ENCODE measurements around the gene PITX1.

Gene PITX1

DNA sequence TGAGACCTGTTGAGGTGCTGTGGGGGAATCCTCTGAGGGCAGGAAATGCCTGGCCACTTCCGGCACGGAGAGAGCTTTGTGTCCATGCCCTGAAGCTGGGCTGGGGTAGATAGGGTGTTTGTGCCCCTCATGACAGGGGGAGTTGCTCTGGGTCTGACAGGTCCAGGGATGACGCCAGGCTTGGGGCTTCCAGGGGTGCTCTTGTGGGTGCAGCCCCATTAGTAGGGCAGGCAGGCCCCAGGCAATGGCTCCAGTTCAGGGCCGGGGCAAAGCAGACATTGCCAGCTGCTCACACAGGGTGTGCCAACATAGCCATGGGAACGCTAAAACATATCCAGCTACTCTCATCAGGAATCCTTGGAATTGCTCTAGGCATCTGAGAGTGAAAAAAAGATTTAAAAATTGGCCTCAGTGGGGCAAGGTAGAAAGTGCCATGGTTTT, 21.1 kb downstream of the PITX1 start:
- Histone ChIP-seq H3K23ac (ENCODE audit: low read depth, low read length, poor library complexity) (no peak overlapping the region), H3K4me1 (ENCODE audit: control insufficient read depth in 2 of 2, insufficient read depth in 1 of 2, low read depth in 1 of 2, low read length in 2 of 2) (peaks cover 0 to 1% of the 10 kb centered on the region in 2 donors), H3K4me3 (ENCODE audit: low read length in 2 of 2) (no peak overlapping the region), H2AK5ac (ENCODE audit: low read depth, low read length) (no peak overlapping the region), H2BK12ac (ENCODE audit: low read length) (no peak overlapping the region), H2AFZ (ENCODE audit: low read length) (no peak overlapping the region), H4K91ac (ENCODE audit: low read depth, low read length, poor library complexity) (no peak overlapping the region), H3K36me3 (replicated peaks in 1 of 2; ENCODE audit: control insufficient read depth in 2 of 2, insufficient read depth in 2 of 2, low read length in 2 of 2) (no peaks in the 10 kb centered on the region), H3K18ac (ENCODE audit: low read length) (no peak overlapping the region), H3K4ac (ENCODE audit: low read length) (no peak overlapping the region), H2BK120ac (ENCODE audit: low read depth, low read length) (no peak overlapping the region), H3K9ac (ENCODE audit: low read depth, low read length, poor library complexity) (no peak overlapping the region), H3K27ac (replicated peaks; ENCODE audit: low read length) (no peak overlapping the region), H3K14ac (ENCODE audit: low read length) (peak overlapping the region; percentile 58), H3K27me3 (ENCODE audit: control insufficient read depth in 3 of 3, insufficient read depth in 3 of 3, low read depth in 1 of 3, low read length in 3 of 3) (peaks cover 0 to 14% (median 0%) of the 10 kb centered on the region in 3 experiments), H2BK5ac (ENCODE audit: low read length) (no peak overlapping the region), H2BK15ac (ENCODE audit: low read length) (no peak overlapping the region), H3K4me2 (ENCODE audit: insufficient read depth, low read length, poor library complexity, severe bottlenecking) (no peak overlapping the region), H4K8ac (ENCODE audit: low read depth, low read length) (no peak overlapping the region), H3K79me1 (ENCODE audit: low read depth, low read length) (no peaks in the 10 kb centered on the region), H3K9me3 (replicated peaks in 1 of 2; ENCODE audit: control insufficient read depth in 2 of 2, insufficient read depth in 1 of 2, low read depth in 1 of 2, low read length in 2 of 2) (no peaks in the 10 kb centered on the region)
- no peak for DNase-seq (ENCODE audit: low spot score)
- no CpG with 5 or more reads among the region's 5 CpGs for WGBS, 2 donors (ENCODE audit: extremely low coverage in 2 of 2, insufficient read length in 2 of 2, insufficient replicate concordance in 1 of 2)

GRCh38 chr5:135012033-135012588, 21.9 kb downstream of the PITX1 start:
- Histone ChIP-seq H3K14ac (ENCODE audit: low read length) (no peak overlapping the region), H2BK15ac (ENCODE audit: low read length) (no peak overlapping the region), H4K8ac (ENCODE audit: low read depth, low read length) (no peak overlapping the region), H3K79me1 (ENCODE audit: low read depth, low read length) (no peaks in the 10 kb centered on the region), H2BK12ac (ENCODE audit: low read length) (no peak overlapping the region), H3K4me3 (ENCODE audit: low read length in 2 of 2) (no peak overlapping the region), H3K4me2 (ENCODE audit: insufficient read depth, low read length, poor library complexity, severe bottlenecking) (no peak overlapping the region), H3K27ac (replicated peaks; ENCODE audit: low read length) (no peak overlapping the region), H2AK5ac (ENCODE audit: low read depth, low read length) (no peak overlapping the region), H2BK120ac (ENCODE audit: low read depth, low read length) (no peak overlapping the region), H2AFZ (ENCODE audit: low read length) (no peak overlapping the region), H3K9ac (ENCODE audit: low read depth, low read length, poor library complexity) (peak overlapping the region; percentile 39), H3K27me3 (ENCODE audit: control insufficient read depth in 3 of 3, insufficient read depth in 3 of 3, low read depth in 1 of 3, low read length in 3 of 3) (peaks cover 0 to 14% (median 0%) of the 10 kb centered on the region in 3 experiments), H2BK5ac (ENCODE audit: low read length) (no peak overlapping the region), H4K91ac (ENCODE audit: low read depth, low read length, poor library complexity) (no peak overlapping the region), H3K4ac (ENCODE audit: low read length) (no peak overlapping the region), H3K23ac (ENCODE audit: low read depth, low read length, poor library complexity) (no peak overlapping the region), H3K4me1 (ENCODE audit: control insufficient read depth in 2 of 2, insufficient read depth in 1 of 2, low read depth in 1 of 2, low read length in 2 of 2) (peaks cover 0 to 1% of the 10 kb centered on the region in 2 donors), H3K18ac (ENCODE audit: low read length) (no peak overlapping the region), H3K36me3 (replicated peaks in 1 of 2; ENCODE audit: control insufficient read depth in 2 of 2, insufficient read depth in 2 of 2, low read length in 2 of 2) (no peaks in the 10 kb centered on the region), H3K9me3 (replicated peaks in 1 of 2; ENCODE audit: control insufficient read depth in 2 of 2, insufficient read depth in 1 of 2, low read depth in 1 of 2, low read length in 2 of 2) (no peaks in the 10 kb centered on the region)
- no CpG with 5 or more reads among the region's 2 CpGs for WGBS, 2 donors (ENCODE audit: extremely low coverage in 2 of 2, insufficient read length in 2 of 2, insufficient replicate concordance in 1 of 2)
- DNase-seq (ENCODE audit: low spot score) = no peak

DNA sequence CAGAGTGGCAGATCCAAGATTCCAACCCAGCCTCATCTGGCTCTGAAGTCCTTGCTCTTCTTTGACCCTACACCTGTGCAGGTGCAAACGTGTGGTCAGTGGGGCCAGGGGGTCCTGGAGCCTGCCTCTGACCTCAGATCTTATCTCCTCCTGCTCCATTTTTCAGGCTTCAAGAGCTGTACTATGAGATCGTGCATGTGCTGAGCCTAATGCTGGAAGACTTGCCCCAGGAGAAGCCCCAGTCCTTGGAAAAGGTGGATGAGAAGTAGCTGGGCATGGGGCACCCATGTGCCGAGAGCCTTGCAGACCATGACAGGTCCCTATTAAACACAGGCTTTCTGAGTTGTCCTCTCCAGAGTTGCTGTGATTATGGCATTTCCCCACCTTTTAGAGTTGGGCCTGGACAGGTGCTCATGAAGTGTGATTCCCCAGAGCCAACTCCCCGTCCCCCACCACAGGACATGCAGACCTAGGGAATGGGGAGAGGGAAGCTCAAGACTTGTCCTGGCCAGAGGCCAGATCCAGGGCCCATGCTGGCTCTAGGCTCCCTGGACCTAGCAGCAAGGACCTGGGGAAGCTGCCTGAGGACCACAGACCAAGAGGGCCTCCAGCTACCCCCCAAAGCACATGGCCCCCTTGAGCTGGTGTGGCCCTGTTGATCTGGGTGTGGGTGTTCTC, 22.5 kb downstream of the PITX1 start:
- Histone ChIP-seq H3K27me3 (ENCODE audit: control insufficient read depth in 3 of 3, insufficient read depth in 3 of 3, low read depth in 1 of 3, low read length in 3 of 3) (peaks cover 0 to 14% (median 0%) of the 10 kb centered on the region in 3 experiments), H2BK120ac (ENCODE audit: low read depth, low read length) (no peak overlapping the region), H3K79me1 (ENCODE audit: low read depth, low read length) (no peaks in the 10 kb centered on the region), H3K4me1 (ENCODE audit: control insufficient read depth in 2 of 2, insufficient read depth in 1 of 2, low read depth in 1 of 2, low read length in 2 of 2) (peaks cover 0 to 1% of the 10 kb centered on the region in 2 donors), H2BK12ac (ENCODE audit: low read length) (no peak overlapping the region), H2AK5ac (ENCODE audit: low read depth, low read length) (no peak overlapping the region), H3K4me3 (ENCODE audit: low read length in 2 of 2) (no peak overlapping the region), H2BK15ac (ENCODE audit: low read length) (no peak overlapping the region), H3K4ac (ENCODE audit: low read length) (no peak overlapping the region), H2BK5ac (ENCODE audit: low read length) (no peak overlapping the region), H2AFZ (ENCODE audit: low read length) (no peak overlapping the region), H3K27ac (replicated peaks; ENCODE audit: low read length) (no peak overlapping the region), H3K18ac (ENCODE audit: low read length) (no peak overlapping the region), H3K9me3 (replicated peaks in 1 of 2; ENCODE audit: control insufficient read depth in 2 of 2, insufficient read depth in 1 of 2, low read depth in 1 of 2, low read length in 2 of 2) (no peaks in the 10 kb centered on the region), H3K23ac (ENCODE audit: low read depth, low read length, poor library complexity) (no peak overlapping the region), H3K4me2 (ENCODE audit: insufficient read depth, low read length, poor library complexity, severe bottlenecking) (no peak overlapping the region), H3K9ac (ENCODE audit: low read depth, low read length, poor library complexity) (no peak overlapping the region), H3K36me3 (replicated peaks in 1 of 2; ENCODE audit: control insufficient read depth in 2 of 2, insufficient read depth in 2 of 2, low read length in 2 of 2) (no peaks in the 10 kb centered on the region), H4K8ac (ENCODE audit: low read depth, low read length) (no peak overlapping the region), H3K14ac (ENCODE audit: low read length) (no peak overlapping the region), H4K91ac (ENCODE audit: low read depth, low read length, poor library complexity) (no peak overlapping the region)
- WGBS, 2 donors (ENCODE audit: extremely low coverage in 2 of 2, insufficient read length in 2 of 2, insufficient replicate concordance in 1 of 2) = no CpG with 5 or more reads among the region's 4 CpGs
- DNase-seq (ENCODE audit: low spot score) = no peak

DNA sequence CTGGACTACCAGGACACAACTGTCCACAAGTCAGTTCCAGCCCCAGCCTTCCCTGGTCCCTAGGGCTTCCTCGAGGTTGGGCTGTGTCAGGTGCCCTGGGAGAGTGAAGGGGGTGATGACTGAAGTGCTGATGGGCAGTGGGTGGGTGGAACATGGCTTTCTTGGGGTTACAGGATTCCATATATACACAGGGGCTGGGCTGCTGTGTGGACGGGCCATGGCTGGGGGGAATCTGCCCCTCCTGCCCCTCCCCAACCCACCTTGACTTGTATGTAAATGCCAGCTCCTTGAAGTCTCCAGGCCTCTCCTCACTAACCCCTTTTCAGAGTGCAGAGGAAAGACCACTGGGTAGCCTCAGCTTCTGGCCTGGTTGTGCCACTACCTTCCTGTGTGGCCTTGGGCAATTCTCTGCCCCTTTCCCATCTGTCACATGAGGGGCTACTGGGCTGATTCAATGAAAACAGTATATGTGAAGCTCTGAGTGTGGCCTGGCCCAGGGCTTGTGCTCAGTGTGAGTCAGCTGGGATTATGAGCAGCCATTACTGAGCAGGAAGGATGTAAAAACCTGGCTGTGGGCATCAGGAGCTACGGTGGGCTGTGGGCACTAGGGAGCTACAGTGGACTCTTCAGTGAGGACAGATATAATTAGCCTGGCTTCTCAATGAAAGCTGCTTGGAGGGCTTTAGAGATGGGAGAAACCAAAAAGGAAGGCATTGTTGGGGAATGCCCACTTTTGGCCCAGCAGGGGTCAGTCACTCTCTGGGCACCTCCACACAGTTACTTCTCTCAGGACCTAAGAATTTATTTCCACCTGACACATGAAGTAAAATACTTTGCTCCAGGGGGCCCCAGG, 23.3 kb downstream of the PITX1 start:
- no peak overlapping the region for H3K18ac ChIP-seq (ENCODE audit: low read length)
- no peak overlapping the region for H3K9ac ChIP-seq (ENCODE audit: low read depth, low read length, poor library complexity)
- peaks cover 0 to 14% (median 0%) of the 10 kb centered on the region in 3 experiments for H3K27me3 ChIP-seq (ENCODE audit: control insufficient read depth in 3 of 3, insufficient read depth in 3 of 3, low read depth in 1 of 3, low read length in 3 of 3)
- no peak for DNase-seq (ENCODE audit: low spot score)
- H3K27ac ChIP-seq (replicated peaks; ENCODE audit: low read length) = no peak overlapping the region
- H4K91ac ChIP-seq (ENCODE audit: low read depth, low read length, poor library complexity) = no peak overlapping the region
- H3K9me3 ChIP-seq (replicated peaks in 1 of 2; ENCODE audit: control insufficient read depth in 2 of 2, insufficient read depth in 1 of 2, low read depth in 1 of 2, low read length in 2 of 2) = no peaks in the 10 kb centered on the region
- H3K4me1 ChIP-seq (ENCODE audit: control insufficient read depth in 2 of 2, insufficient read depth in 1 of 2, low read depth in 1 of 2, low read length in 2 of 2) = peaks cover 0 to 1% of the 10 kb centered on the region in 2 donors
- H2BK120ac ChIP-seq (ENCODE audit: low read depth, low read length) = no peak overlapping the region
- H3K4me2 ChIP-seq (ENCODE audit: insufficient read depth, low read length, poor library complexity, severe bottlenecking) = no peak overlapping the region
- no peak overlapping the region for H2AFZ ChIP-seq (ENCODE audit: low read length)
- no peaks in the 10 kb centered on the region for H3K79me1 ChIP-seq (ENCODE audit: low read depth, low read length)
- no peak overlapping the region for H3K4me3 ChIP-seq (ENCODE audit: low read length in 2 of 2)
- no peak overlapping the region for H2BK5ac ChIP-seq (ENCODE audit: low read length)
- H3K4ac ChIP-seq (ENCODE audit: low read length) = no peak overlapping the region
- H4K8ac ChIP-seq (ENCODE audit: low read depth, low read length) = no peak overlapping the region
- H3K14ac ChIP-seq (ENCODE audit: low read length) = no peak overlapping the region
- H2BK12ac ChIP-seq (ENCODE audit: low read length) = no peak overlapping the region
- H2BK15ac ChIP-seq (ENCODE audit: low read length) = no peak overlapping the region
- WGBS, 2 donors (ENCODE audit: extremely low coverage in 2 of 2, insufficient read length in 2 of 2, insufficient replicate concordance in 1 of 2) = no CpG with 5 or more reads among the region's 3 CpGs
- no peak overlapping the region for H3K23ac ChIP-seq (ENCODE audit: low read depth, low read length, poor library complexity)
- no peak overlapping the region for H2AK5ac ChIP-seq (ENCODE audit: low read depth, low read length)
- no peaks in the 10 kb centered on the region for H3K36me3 ChIP-seq (replicated peaks in 1 of 2; ENCODE audit: control insufficient read depth in 2 of 2, insufficient read depth in 2 of 2, low read length in 2 of 2)

Measured in neuronal stem cell (in vitro differentiated cells).